GM11168 (cell line): ENCODE measurements around the gene LRP1B.
"Not testable (repeated sequence)": the region's sequence is repeated elsewhere in the genome, so short reads cannot be mapped to it uniquely, and the experiment has no call there.

Source experiments
- in situ Hi-C: fragments of 300-500 bp; cut with MboI; formaldehyde crosslinking; loops from one replicate; pipeline ENCODE4 v1.12.0; 2022; ENCODE audit warnings: low sequenced_read_pairs; ENCODE audit not compliant: unreplicated experiment

The LRP1B gene

DNA sequence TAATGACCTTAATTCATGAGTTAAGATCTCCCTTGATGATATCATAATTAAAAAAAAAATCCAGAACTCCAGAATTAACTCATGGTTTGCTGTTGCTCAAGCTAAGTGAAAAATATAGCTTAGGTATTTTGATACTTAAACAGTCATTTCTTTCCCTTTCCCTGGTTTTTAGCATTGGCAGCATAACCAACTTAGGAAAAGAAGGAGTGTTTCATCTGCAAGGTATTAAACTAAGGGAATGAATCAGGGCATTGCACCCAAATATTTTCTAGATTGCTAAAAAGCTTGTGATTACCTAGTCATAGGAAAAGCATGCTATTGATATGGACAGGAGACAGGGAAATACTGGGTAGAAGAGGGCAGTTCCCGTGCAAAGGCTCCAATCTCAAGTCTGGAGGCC, 207.2 kb downstream of the LRP1B start:
- in situ Hi-C loops = no loop called here

DNA sequence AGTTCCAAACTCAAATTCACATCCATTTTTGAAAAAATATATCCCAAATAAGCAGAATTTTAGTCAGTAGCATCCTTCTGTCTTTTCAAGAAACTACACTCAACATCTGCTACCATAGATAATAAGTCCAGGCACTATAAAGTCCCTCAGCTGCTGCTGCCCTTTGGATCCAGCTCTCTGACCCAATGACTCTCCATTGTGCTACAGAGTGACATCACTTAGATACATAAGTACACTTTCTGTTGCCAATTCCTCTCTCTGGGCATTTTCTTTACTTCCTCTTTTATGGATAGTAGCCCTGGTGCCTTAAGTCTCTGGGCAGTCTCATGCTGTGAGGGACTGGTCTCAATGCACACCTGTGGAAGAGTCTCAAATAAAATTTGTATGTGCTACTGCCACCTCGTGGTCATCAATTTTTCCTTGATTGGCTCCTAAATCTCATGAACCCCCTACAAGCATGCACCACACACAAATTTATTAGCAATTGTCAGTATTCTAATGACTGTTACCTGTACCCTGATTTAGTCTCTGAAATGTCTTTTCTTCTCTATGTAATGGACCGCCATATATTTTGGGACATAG, 219.2 kb downstream of the LRP1B start:
- in situ Hi-C loops = no loop called here

GRCh38 chr2:141906678-141907077, 224.1 kb downstream of the LRP1B start:
- in situ Hi-C loops = no loop called here

DNA sequence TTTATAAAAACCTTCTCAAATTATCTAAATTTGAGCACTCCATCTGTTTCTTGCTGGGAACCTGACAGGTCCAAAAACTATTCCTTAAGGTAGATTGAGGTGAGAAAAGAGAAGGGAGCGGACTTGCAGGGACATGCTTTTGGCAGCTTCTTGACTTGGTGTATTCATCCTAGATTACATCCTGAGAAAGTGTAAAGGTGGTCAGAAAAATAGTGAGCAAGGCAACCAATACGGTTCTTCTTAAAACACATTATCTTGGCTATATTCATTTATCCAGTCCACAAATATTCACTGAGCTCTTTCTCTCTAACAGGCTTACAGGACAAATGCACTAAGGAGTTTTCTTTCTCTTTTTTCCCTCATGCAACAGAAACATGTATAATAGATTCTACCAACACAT, 230.0 kb downstream of the LRP1B start:
- in situ Hi-C loops = no loop called here

DNA sequence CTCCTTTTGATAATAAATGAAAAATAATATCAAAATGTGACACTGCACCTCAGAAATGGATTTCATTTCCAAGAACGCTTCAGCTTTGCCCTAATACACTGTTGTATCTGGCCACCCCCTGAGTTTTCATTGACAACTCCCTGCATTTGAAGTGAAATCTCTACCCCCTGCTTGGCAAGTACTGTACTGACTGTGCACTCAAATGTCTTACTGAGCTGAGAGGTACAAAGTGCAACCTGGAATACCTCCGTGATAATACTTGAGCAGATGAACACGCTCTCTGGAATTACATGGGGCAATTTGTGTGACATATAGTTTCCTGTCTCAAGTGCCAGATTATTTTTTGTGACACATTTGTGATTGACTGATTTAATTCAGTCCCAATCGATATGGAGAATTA, 231.1 kb downstream of the LRP1B start:
- in situ Hi-C loops = no loop called here

- in situ Hi-C loops = no loop called here
Observed at GRCh38 chr2:141889788-141890187, 241.0 kb downstream of the LRP1B start.

GRCh38 chr2:141888987-141889555, 241.7 kb downstream of the LRP1B start:
- in situ Hi-C loops = no loop called here

DNA sequence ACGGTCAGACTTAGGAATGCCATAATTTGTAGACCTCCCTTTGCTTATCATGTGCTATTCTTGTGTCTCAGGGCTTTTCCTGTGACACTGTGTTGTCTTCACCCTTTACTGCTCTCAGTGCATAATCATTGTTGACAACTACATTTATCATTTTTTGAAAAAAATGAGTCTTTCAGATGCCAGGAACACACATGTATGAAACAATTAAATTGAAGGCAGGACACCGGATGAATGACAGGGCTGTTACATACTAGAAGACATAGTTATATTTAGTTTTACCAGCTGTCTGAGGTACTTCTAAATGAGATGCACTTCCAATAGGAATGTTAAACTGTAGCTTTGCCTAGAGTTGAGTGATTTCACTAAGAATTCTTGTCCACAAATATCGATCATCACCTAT, 243.5 kb downstream of the LRP1B start:
- in situ Hi-C loops = no loop called here

DNA sequence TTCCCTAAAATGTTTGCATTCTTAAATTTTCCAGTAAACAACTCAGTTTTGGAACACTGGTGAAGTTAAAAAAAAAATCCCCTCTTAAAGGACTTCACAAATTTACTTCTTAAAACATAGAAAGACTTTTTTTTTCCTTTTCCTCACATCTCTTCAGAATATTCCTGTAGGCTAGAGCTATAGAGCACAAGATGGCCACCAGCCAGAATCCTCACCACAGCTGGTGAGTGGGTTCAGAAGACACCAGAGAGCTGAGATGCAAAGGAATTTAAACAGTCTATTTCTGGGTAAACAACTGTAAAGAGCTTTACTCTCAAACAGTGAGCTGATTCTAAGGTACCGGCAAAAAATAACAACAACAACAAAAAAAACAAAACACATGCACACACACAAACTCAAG, 252.8 kb downstream of the LRP1B start:
- in situ Hi-C loops = no loop called here

DNA sequence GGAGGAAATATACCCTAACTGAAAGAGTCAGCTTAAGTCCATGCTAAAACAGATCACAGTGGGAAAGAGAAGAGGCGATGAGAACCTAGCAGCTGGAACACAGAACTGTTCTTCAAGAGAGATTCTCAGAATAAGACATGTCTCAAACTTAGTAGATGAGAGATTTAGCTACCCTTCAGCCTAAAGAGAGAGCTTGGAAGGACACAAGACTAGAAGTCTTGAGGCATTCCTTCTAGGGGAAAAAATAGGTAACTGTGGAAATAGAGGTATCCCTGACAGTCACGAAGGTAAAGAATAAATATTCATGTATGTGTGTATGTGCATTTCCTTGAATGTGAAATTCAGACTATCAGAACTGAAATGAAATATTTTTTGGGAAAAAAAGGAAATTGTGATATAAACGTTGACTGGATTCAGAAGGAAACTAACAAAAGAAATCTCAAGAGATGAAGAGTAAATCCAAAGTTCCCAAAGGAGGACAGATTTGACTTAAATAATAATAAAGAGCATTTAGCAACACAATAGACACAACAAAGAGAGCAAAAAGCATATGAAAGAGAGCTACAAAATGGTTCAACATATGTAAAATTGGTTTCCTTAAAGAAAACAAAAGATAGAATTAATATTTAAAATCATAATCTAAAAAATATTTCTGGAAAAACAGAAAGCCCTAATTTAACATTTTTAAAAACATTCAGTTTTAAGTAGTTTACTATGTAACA, 258.7 kb downstream of the LRP1B start:
- in situ Hi-C loops = no loop called here

DNA sequence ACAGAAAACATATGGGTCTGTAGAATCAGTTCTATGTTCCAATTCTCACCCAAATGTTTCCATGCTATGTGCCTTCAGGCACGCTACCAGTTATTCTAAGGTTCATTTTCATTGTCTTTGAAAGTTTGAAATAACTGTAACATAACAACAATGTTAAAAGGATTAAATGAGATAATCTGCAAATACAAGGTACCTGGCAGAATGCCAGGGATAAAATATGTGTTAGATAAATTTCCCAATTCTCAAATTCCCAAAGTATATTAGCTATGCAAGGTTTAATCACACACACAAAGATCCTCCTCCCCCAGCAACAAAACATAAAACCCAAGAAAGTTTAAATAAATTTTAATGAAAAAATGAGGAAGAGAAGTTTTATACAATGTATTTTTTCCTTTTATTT, 261.2 kb downstream of the LRP1B start:
- in situ Hi-C loops = no loop called here

DNA sequence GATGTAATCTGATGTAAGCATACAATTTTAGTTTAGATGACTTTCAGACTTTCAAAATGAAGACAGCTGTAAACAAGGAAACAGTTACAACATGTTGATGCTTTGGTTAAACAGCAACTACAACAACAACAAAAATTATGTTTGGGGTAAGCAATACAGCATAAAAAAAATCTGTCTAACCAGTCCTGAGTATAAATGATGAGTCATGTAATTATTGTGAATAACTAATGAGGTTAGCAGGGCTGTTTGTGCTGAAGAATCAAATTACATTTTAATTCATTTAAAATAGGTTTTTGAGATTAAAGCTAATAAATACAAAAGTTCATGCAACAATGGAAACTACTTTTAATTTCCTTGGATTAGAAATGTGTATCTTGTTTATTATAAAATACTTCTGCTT, 266.9 kb downstream of the LRP1B start:
- in situ Hi-C loops = no loop called here

DNA sequence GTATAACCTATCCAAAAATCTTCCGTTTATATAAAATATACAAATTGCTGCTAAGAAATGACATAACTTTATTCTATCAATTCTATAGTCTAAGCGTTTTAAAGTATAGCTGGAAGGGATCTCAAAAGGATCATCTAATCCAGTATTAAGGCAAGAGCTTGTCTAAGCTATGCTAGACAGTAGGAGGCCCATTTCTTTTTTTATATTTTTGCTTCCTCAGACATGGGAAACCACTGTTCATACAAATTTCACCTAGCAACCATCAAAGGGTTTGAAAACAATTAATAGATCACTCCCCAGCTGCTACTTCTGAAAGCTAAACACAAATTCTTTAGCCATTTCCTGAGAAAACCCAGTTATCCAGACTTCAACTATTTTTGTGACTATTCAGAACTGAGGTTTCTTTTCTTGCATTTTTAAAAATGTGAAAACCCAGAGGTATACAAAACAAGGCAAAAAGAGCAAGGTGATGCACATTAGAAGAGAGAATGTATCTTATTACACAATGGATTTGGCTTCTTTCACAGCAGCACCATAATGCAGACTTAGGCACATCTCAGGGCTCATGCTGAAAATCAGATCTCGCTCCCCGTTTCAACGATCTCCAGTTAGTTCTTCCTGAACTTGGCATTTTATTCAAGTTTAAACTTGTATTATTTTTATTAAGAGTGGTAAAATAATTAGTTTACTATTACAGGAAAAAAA, 274.4 kb downstream of the LRP1B start:
- in situ Hi-C loops = no loop called here

- in situ Hi-C loops = no loop called here
Observed at GRCh38 chr2:141848191-141848590, 282.6 kb downstream of the LRP1B start.

- in situ Hi-C loops = no loop called here
Observed at GRCh38 chr2:141844231-141844630, 286.6 kb downstream of the LRP1B start.

DNA sequence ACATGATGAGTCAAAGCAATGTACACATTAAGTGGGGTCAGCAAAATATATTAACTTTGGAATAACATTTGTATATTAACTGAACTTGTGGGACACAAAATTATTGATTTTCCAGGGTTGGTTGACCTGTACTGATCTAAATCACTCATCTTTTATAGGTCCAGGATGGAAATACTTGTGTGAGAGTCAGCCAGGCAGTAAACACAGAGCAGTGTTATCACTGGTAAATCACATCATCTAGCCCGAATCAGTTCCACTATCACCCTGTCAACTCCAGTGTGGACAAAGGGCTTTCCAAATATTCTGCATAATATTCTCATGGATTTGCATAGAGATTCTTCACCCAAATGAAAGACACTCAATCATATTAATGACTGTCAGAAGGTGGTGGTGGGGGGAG, 295.7 kb downstream of the LRP1B start:
- in situ Hi-C loops = no loop called here

DNA sequence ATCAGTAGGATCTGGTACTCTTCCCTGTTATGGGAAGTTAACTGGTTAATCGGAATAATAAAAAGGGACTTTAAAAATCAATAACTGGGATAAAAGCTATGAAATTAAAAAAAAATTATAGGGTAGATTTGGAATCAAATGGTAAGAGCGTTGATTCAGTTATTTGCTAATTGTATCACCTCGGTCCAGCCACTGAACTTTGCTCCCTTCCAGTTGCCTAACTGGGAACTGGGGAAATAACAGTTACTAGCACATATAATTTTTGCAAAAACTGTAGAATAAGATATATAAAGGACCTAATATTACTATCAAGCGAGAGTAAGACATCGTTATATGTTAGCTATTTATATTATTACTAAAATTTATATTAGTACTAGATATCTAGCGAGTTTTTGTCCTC, 302.1 kb downstream of the LRP1B start:
- in situ Hi-C loops = no loop called here

GRCh38 chr2:141824790-141825189, 306.0 kb downstream of the LRP1B start:
- in situ Hi-C loops = no loop called here

- in situ Hi-C loops = no loop called here
Observed at GRCh38 chr2:141820893-141821292, 309.9 kb downstream of the LRP1B start.

DNA sequence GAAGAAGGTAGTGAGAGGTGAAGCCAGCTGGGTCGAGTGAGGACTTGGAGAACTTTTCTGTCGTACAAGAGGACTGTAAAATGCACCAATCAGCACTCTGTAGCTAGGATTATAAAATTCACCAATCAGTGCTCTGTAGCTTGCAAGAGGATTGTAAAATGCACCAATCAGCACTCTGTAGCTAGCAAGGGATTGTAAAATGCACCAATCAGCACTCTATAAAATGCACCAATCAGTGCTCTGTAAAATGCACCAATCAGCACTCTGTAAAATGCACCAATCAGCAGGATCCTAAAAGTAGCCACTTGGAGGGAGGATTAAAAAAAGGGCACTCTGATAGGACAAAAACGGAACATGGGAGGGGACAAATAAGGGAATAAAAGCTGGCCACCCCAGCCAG, 315.5 kb downstream of the LRP1B start:
- in situ Hi-C loops = not testable (repeated sequence)

DNA sequence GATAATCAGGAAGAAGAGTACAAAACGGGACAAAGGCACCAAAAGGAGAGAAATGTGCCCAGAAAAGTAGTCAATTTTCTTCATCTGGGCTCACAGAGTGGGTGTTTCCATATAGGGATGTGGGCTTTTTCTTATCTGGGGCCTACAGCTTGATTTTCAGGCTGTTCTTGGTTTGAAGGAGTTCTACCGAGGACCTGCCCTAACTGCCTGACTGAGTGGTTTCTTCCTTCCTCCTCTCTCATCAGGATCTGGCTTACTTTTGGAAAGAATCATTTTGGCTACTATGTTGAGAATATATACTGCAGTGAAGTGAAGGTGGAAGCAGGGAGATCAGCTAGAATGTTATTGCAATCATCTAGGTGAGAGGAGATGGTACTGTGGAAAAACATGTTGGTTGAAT, 316.7 kb downstream of the LRP1B start:
- in situ Hi-C loops = no loop called here
